ENCODE measurements around the gene GTF2A1L.

DNA sequence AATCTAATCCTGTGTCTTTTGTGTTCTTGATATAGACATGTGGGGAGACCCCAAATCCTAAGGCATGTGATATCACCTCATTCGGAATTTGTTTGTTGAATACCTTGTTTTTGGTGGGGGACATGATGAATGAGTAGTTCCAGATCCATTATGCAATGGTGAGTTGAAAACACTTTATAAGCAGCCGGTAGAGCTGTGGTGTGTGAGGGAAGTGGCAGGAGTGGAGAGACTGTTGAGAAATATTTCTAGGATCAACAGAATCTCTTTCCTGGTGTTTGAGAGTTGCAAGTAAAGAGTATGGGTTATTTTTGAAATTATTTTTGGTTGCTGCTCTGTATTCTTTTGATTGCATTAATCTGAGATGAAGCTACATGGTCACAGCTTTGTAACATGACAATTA is 103.5 kb downstream of the GTF2A1L start:
- TF ChIP-seq, protein P1, sequence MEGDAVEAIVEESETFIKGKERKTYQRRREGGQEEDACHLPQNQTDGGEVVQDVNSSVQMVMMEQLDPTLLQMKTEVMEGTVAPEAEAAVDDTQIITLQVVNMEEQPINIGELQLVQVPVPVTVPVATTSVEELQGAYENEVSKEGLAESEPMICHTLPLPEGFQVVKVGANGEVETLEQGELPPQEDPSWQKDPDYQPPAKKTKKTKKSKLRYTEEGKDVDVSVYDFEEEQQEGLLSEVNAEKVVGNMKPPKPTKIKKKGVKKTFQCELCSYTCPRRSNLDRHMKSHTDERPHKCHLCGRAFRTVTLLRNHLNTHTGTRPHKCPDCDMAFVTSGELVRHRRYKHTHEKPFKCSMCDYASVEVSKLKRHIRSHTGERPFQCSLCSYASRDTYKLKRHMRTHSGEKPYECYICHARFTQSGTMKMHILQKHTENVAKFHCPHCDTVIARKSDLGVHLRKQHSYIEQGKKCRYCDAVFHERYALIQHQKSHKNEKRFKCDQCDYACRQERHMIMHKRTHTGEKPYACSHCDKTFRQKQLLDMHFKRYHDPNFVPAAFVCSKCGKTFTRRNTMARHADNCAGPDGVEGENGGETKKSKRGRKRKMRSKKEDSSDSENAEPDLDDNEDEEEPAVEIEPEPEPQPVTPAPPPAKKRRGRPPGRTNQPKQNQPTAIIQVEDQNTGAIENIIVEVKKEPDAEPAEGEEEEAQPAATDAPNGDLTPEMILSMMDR (IDR thresholded peaks at IDR 0.05; ENCODE audit: insufficient read depth, low read depth, low read length) = no peak
- TF ChIP-seq EZH2 (IDR thresholded peaks at IDR 0.05; ENCODE audit: insufficient read depth, low read length) = no peak
